GM12892 (cell line): ENCODE measurements around the gene GET4.

ENCODE experiments used
- POLR2A ChIP-seq: IDR thresholded peaks from 2 replicates; pipeline ENCODE4 v1.6.1; 2011; ENCODE audit warnings: low read depth, low read length, control low read depth
- POLR2AphosphoS5 ChIP-seq: IDR thresholded peaks from 2 replicates; pipeline ENCODE4 v1.6.1; 2011; ENCODE audit warnings: low read depth, low read length, control low read depth
- TAF1 ChIP-seq: IDR thresholded peaks from 2 replicates; pipeline ENCODE4 v1.6.1; 2011; ENCODE audit warnings: low read depth, mild to moderate bottlenecking, control low read depth, low read length, borderline replicate concordance

DNA sequence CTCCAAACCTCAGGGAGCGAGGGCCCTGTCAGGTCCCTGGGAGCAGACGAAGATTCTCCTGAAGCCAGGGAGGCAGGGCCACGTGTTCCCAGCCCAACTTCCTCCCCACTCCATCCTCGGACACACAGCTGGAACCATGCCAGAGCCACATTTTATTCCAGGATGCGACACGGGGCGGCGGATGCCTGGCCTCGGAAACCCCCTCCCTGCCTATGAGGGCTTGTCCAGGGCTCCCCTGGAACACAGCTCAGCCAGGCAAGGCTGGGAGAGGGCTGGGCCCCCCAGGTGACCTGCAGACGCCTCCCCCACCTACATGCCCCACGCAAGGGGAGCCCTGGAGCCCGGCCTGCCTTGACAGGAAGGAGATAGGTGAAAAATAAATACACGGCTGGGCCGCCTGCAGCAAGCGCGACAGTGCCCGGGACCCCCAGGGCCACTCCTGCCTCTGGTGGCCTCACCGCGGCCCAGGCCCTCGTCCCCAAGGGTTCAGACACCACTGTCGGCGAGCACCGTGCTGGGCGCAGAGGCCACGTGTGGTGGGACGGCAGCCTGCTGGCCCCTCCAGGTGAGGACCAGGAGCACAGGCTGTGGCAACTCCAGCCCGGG, 21.5 kb downstream of the GET4 start:
- TF ChIP-seq POLR2AphosphoS5 = no peak; the same call in 1 of the 2 replicates
- no peak for TF ChIP-seq POLR2A
- no peak for TF ChIP-seq TAF1
